Uterus (tissue), 4 donors: ENCODE data around the gene MLEC. TPM values are rescaled to one million over a fixed set of nuclear protein-coding genes. Genes with fewer than 3 reads are reported as not detected.
A peak's percentile ranks its signal among the peaks of the same experiment; 100 is the strongest.

ENCODE experiments used
- DNase-seq, 2 donors: peaks; one replicate each; pipeline ENCODE4 v3.0.0-alpha.2; 2019 to 2020
- H3K27ac ChIP-seq, 2 donors: fragments of 200-600 bp; sonication (generic); 1 replicate in 1 of 2; 2 replicates in 1 of 2; pipeline ENCODE4 v1.5.1; 2016 to 2018
- H3K27me3 ChIP-seq, 2 donors: fragments of 200-600 bp; sonication (generic); one replicate each; pipeline ENCODE4 v1.5.1; 2018 to 2019; ENCODE audit warnings: control low read depth in 1 of 2
- H3K36me3 ChIP-seq, 2 donors: fragments of 200-600 bp; sonication (generic); one replicate each; pipeline ENCODE4 v1.5.1; 2019; ENCODE audit warnings: control low read depth in 1 of 2
- H3K4me1 ChIP-seq, 2 donors: fragments of 200-600 bp; sonication (generic); one replicate each; pipeline ENCODE4 v1.5.1; 2018 to 2019; ENCODE audit warnings: control low read depth in 1 of 2
- H3K4me3 ChIP-seq, 2 donors: fragments of 200-600 bp; sonication (generic); 1 replicate in 1 of 2; 2 replicates in 1 of 2; pipeline ENCODE4 v1.5.1; 2018 to 2019; ENCODE audit warnings: mild to moderate bottlenecking in 1 of 2
- H3K9me3 ChIP-seq, 2 donors: fragments of 200-600 bp; sonication (generic); one replicate each; pipeline ENCODE4 v1.5.1; 2019; ENCODE audit warnings: control low read depth in 1 of 2
- POLR2A ChIP-seq, 2 donors: fragments of 450-650 bp; IDR thresholded peaks; one replicate each; pipeline ENCODE4 v1.6.1; 2016; ENCODE audit warnings: antibody characterized with exemption in 2 of 2, mild to moderate bottlenecking in 1 of 2, moderate library complexity in 1 of 2
- intact Hi-C: fragments of 100-400 bp; cut with DNase I; formaldehyde crosslinking; loops from one replicate; pipeline ENCODE4 v1.15.1; 2023; ENCODE audit warnings: low total_unique reads
- total RNA-seq, 4 donors: library from RNA; depleted of rRNA in 3 of 4; stranded (reverse); fragments of >200 nt in 3 of 4; gene quantifications; one replicate each; pipeline versions ENCODE4 v1.1.0 to v1.2.4, GENCODE V29; 2014 to 2023
- TF ChIP-seq, protein P1 (sequence below), 4 experiments: fragments of 200-600 bp in 2 of 4; fragments of 450-650 bp in 2 of 4; sonication (generic) in 2 of 4; IDR thresholded peaks; one replicate each; pipeline ENCODE4 v1.5.1; 2016 to 2019; ENCODE audit warnings: antibody characterized with exemption in 4 of 4, mild to moderate bottlenecking in 2 of 4, moderate library complexity in 1 of 4
- donor health status: DM: yes; HTN: yes; CAD: no.

MLEC gene
- total RNA-seq, 4 donors from 2014 or later, result 15.6 to 108 (median 53.5) TPM

DNA sequence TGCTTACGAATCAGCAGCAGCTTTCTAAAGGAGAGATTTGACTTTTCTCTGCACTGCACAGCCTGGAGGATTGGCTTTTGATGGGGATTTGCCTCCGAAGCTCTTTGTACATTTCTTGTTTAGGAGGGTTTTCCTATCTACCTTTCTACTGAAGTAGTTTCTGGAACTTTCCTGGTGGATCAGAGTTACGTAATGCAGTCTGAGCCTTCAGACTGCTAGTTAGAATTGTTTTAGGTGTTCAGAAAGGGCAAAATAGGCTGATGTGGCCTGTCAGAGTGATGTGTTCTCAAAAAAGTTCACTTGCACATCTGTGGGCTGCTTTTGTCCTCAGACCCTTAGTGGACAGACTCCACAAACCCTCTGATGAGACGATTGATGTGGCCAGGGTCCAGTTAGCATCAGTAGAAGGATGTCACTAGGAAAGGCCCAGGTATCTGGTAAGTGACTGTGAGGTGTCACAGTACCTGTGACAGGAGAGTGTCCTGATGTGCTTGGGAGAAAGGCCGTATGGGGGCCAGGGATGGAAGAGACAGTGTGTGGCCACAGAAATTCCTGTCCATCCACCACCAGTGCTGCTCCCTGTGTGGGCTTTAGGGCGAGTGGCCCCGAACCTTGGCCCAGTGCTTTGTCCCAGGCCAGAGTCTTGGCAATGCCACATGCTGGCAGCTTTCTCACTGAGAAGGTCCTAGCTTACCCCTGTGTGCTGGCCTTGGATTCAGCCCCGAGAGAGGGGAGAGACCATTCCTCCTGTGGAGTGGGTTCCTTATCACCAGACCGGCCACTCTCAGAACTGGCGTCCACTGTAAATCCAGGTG, 34.2 kb downstream of the MLEC start:
- H3K36me3 ChIP-seq, result no peaks in the 10 kb centered on the region
- TF ChIP-seq, protein P1, sequence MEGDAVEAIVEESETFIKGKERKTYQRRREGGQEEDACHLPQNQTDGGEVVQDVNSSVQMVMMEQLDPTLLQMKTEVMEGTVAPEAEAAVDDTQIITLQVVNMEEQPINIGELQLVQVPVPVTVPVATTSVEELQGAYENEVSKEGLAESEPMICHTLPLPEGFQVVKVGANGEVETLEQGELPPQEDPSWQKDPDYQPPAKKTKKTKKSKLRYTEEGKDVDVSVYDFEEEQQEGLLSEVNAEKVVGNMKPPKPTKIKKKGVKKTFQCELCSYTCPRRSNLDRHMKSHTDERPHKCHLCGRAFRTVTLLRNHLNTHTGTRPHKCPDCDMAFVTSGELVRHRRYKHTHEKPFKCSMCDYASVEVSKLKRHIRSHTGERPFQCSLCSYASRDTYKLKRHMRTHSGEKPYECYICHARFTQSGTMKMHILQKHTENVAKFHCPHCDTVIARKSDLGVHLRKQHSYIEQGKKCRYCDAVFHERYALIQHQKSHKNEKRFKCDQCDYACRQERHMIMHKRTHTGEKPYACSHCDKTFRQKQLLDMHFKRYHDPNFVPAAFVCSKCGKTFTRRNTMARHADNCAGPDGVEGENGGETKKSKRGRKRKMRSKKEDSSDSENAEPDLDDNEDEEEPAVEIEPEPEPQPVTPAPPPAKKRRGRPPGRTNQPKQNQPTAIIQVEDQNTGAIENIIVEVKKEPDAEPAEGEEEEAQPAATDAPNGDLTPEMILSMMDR (IDR thresholded peaks at IDR 0.05), result no peak
- TF ChIP-seq POLR2A (IDR thresholded peaks at IDR 0.05), result no peak
- intact Hi-C loops, result no loop called here

DNA sequence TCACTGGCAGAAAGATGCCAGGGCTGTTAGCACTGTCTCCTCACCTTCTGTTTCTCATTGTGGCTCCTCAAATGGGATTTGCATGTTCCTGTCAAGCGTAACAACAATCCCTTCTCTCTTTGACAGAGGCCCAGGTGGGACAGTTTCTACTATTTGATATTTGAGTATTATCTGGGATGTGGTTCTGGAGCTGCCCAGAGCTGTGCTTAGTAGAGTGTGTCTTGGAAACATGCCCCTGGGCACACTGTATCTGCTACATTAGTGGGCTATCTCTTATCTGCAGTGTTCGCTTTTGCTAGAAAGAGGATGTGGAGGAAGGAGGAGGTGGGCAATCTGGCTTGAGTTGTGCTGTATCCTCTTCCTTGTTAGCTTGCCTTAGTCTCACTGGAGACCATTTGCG, 34.9 kb downstream of the MLEC start:
- H3K4me3 ChIP-seq, result no peak overlapping the region
- no peaks in the 10 kb centered on the region for H3K9me3 ChIP-seq
- H3K36me3 ChIP-seq, result no peaks in the 10 kb centered on the region
- intact Hi-C loops, result no loop called here
- H3K27me3 ChIP-seq, result no peaks in the 10 kb centered on the region
- no peaks in the 10 kb centered on the region for H3K4me1 ChIP-seq
- TF ChIP-seq POLR2A (IDR thresholded peaks at IDR 0.05), result no peak
- TF ChIP-seq, protein P1 (IDR thresholded peaks at IDR 0.05), result no peak
- no peak for DNase-seq
- H3K27ac ChIP-seq, result no peak overlapping the region

More for the DNA sequence above, 34.2 kb downstream of the MLEC start:
- no peaks in the 10 kb centered on the region for H3K4me1 ChIP-seq
- no peaks in the 10 kb centered on the region for H3K9me3 ChIP-seq
- H3K27ac ChIP-seq, result no peak overlapping the region
- DNase-seq, result no peak
- H3K4me3 ChIP-seq, result no peak overlapping the region
- H3K27me3 ChIP-seq, result no peaks in the 10 kb centered on the region

DNA sequence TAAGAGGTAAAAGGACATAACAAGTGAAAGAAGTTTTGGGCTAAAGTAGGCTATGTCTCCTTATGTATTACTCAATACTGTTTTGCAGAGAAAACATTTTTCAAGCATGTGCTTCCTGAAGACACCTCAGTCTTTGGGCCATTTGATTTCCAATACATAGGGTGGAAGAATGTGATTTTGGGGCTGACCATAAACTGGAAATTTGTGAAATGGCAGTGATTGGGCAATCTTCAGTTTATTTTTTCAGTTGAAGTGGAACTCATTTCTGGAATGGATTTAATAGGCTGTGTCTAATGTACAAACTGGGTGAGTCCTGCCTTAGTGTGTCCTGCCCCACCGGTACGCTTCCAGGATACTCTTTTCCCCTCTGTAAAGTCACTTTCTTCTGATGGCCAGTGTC, 35.8 kb downstream of the MLEC start:
- TF ChIP-seq POLR2A (IDR thresholded peaks at IDR 0.05), result no peak
- TF ChIP-seq, protein P1 (IDR thresholded peaks at IDR 0.05), result no peak
- Histone ChIP-seq H3K27ac (no peak overlapping the region), H3K36me3 (no peaks in the 10 kb centered on the region), H3K4me3 (no peak overlapping the region), H3K27me3 (no peaks in the 10 kb centered on the region), H3K9me3 (no peaks in the 10 kb centered on the region), H3K4me1 (no peaks in the 10 kb centered on the region)
- DNase-seq, result no peak
- intact Hi-C loops, result no loop called here

DNA sequence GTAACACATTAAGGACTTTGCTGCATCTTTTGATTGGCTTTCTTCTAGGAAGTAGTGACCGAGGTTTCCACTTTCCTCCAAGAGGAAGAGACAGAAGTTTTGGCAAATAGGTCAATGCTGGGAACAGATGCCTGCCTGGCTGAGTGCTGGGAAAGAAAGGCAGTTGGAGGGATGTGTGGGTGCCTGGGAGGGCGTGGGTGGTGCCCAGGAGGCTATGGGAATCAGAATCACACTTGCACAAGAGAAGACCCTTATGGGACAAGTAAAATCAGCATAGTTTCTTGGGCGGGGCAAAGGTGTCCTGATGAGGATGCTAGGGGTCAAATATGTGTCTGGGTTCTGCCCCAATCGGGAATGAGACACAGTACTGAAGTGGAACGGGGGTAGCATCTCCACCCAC, 37.8 kb downstream of the MLEC start:
- Histone ChIP-seq H3K4me1 (no peaks in the 10 kb centered on the region), H3K9me3 (no peaks in the 10 kb centered on the region), H3K4me3 (no peak overlapping the region), H3K27ac (no peak overlapping the region), H3K36me3 (no peaks in the 10 kb centered on the region), H3K27me3 (no peaks in the 10 kb centered on the region)
- no peak for TF ChIP-seq POLR2A (IDR thresholded peaks at IDR 0.05)
- TF ChIP-seq, protein P1 (IDR thresholded peaks at IDR 0.05), result no peak
- intact Hi-C loops, result no loop called here
- no peak for DNase-seq

DNA sequence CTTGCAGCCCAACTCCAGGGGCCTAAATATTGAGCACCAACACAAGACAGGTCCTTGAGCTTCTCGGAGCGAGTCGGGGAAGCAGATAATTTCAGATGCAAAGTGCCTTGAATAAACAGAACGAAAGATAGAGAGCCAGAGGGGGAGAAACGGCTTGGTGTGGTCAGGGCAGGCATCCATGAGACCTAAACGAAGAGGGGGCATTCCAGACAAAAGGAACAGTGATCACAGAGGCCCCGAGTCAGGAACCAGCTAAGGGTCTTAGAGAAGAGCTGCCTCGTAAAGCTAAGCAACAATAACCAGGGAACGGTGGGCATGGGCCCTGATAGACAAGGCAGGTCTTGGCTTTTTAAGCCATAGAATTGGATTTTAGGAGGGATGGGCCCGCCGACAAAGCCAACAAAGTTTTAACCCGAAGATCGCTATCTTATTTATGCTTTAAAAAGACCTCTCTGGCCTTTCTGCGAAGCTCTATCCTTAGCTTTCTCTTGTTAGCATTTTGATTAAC, 38.3 kb downstream of the MLEC start:
- intact Hi-C loops, result no loop called here
- H3K36me3 ChIP-seq, result no peaks in the 10 kb centered on the region

More for the DNA sequence above, 38.3 kb downstream of the MLEC start:
- Histone ChIP-seq H3K27me3 (no peaks in the 10 kb centered on the region), H3K27ac (peak overlapping the region; percentile 51 to 80), H3K4me3 (peak overlapping the region; percentile 34 to 59), H3K9me3 (no peaks in the 10 kb centered on the region), H3K4me1 (no peaks in the 10 kb centered on the region)
- no peak for DNase-seq
- TF ChIP-seq, protein P1 (IDR thresholded peaks at IDR 0.05), result no peak
- no peak for TF ChIP-seq POLR2A (IDR thresholded peaks at IDR 0.05)
